Muscle of leg (tissue), 11 donors: ENCODE results near the gene SEPTIN5. TPM values are rescaled to one million over a fixed set of nuclear protein-coding genes. Genes with fewer than 3 reads are reported as not detected.
"Not testable (repeated sequence)": the region's sequence is repeated elsewhere in the genome, so short reads cannot be mapped to it uniquely, and the experiment has no call there.

Experiments used
- DNase-seq: peaks from one replicate; pipeline ENCODE4 v3.0.0; 2013
- H3K27ac ChIP-seq: one replicate; pipeline ENCODE4 v1.5.1; 2013; ENCODE audit warnings: mild to moderate bottlenecking, low read length, control low read depth
- H3K27me3 ChIP-seq: one replicate; pipeline ENCODE4 v1.6.1; 2013; ENCODE audit warnings: low read length; ENCODE audit not compliant: control insufficient read depth, insufficient read depth
- H3K36me3 ChIP-seq: one replicate; pipeline ENCODE4 v1.6.1; 2013; ENCODE audit warnings: low read length; ENCODE audit not compliant: control insufficient read depth, insufficient read depth
- H3K4me1 ChIP-seq: one replicate; pipeline ENCODE4 v1.6.1; 2013; ENCODE audit warnings: low read length; ENCODE audit not compliant: control insufficient read depth, insufficient read depth
- H3K4me3 ChIP-seq: one replicate; pipeline ENCODE4 v1.5.1; 2013; ENCODE audit warnings: low read length, control low read depth
- H3K9me3 ChIP-seq: replicated peaks from 2 replicates; pipeline ENCODE4 v1.6.1; 2013; ENCODE audit warnings: low read depth, low read length; ENCODE audit not compliant: control insufficient read depth
- WGBS: methylation state at CpG from one replicate; pipeline ENCODE4 v1.1.5; 2013; ENCODE audit warnings: missing lambda C conversion rate; ENCODE audit not compliant: insufficient coverage; 5-methylcytosine and 5-hydroxymethylcytosine counted together
- polyA plus RNA-seq, 8 donors: library from polyadenylated mRNA; unstranded; fragments of 120-200 nt; gene quantifications; one replicate each; pipeline versions ENCODE4 v1.2.1 to v1.2.3, GENCODE V29; 2013; ENCODE audit warnings: inconsistent platforms in 1 of 8, low replicate concordance in 1 of 8; ENCODE audit not compliant: insufficient read length in 8 of 8, insufficient read depth in 1 of 8
- total RNA-seq: library from RNA; stranded (reverse); fragments of 120-200 nt; gene quantifications from one replicate; pipeline ENCODE4 v1.2.4, GENCODE V29; 2013

The SEPTIN5 gene
- total and polyA plus RNA-seq, 9 donors = 67.6 to 122 (median 105) TPM

DNA sequence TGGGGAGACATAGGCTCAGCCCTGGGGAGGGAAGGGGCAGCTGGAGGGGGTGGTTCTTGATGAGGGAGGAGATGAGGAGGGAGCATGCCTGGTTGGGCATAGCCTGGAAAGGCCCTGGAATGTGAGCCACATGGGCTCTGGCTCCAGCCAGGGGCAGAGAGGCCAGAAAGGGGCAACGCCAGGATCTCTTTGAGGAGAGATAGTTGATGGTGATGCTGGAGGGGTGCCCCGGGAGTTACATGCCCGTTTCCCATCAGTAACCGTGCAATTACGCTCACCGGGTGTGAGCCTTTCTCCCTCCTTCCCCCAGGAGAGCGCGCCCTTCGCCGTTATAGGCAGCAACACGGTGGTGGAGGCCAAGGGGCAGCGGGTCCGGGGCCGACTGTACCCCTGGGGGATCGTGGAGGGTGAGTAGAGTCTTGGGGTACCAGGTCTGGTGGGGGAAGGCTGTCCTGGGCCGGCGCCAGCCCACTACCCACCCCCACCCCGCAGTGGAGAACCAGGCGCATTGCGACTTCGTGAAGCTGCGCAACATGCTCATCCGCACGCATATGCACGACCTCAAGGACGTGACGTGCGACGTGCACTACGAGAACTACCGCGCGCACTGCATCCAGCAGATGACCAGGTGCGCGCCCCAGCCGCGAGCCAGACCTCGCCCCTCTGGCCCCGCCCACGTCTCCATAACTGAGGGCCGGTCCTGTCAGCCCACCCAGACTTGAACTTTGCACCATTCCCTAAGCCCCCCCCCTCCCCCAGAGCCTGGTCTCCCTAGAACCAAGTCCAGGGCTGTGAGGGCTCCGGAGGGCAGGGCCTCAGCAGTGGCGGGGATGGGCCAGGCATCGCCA, 7.3 kb downstream of the SEPTIN5 start:
- Histone ChIP-seq H3K9me3 (no peaks in the 10 kb centered on the region), H3K36me3 (peaks cover 38% of the 10 kb centered on the region), H3K27me3 (peaks cover 58% of the 10 kb centered on the region), H3K4me1 (peaks cover 61% of the 10 kb centered on the region), H3K27ac (no peak overlapping the region), H3K4me3 (no peak overlapping the region)
- DNase-seq = no peak
- 65% methylated on average over 27 of the region's 44 CpGs for WGBS

DNA sequence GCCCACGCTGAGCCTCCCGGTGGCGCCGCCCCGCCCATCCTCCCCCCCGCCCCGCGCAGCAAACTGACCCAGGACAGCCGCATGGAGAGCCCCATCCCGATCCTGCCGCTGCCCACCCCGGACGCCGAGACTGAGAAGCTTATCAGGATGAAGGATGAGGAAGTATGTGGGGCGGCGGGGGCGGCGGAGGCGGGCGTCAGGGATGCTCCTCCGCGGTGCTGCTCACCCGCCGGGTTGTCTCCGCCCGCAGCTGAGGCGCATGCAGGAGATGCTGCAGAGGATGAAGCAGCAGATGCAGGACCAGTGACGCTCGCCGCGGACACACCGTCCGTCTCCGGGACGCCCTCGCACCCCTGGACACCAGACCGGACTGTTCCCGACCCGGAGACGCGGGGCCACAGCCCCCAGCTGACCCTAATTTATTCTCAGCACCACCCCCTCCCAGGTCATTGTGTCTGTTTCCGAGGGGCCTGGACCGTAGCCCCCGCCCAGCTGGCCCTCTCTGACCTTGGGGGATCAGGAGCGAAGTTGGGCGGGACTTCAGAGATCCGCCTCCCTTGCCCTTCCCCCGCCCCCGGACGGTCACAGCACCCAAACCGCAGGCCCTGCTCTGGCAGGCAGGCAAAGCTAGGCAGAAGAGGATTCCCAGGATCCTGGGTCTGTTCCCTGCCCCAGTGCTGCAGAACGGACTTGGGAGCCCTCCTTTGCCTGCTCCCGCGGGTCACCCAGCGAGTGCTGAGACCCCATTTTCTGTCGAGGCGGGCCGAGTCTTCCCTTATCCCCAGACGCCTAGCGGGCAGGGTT, 8.1 kb downstream of the SEPTIN5 start:
- 59% methylated on average over 33 of the region's 60 CpGs for WGBS
- Histone ChIP-seq H3K4me1 (peaks cover 53% of the 10 kb centered on the region), H3K27me3 (peaks cover 61% of the 10 kb centered on the region), H3K36me3 (peaks cover 38% of the 10 kb centered on the region), H3K9me3 (no peaks in the 10 kb centered on the region), H3K4me3 (no peak overlapping the region), H3K27ac (no peak overlapping the region)
- no peak for DNase-seq

DNA sequence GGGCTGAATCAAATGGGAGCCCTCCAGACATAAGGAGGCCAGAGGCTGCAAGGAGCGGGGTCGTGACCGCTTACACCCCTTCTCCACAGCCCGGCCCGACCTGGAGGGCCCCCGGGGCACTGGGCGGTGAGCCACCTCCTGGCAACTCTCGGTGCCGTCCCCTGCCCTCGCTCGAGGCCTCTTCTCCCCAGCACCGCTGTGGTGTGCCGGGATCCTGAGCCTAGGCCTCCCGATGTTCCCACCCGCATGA, 8.6 kb downstream of the SEPTIN5 start:
- Histone ChIP-seq H3K4me1 (peaks cover 50% of the 10 kb centered on the region), H3K36me3 (peaks cover 38% of the 10 kb centered on the region), H3K9me3 (no peaks in the 10 kb centered on the region), H3K4me3 (no peak overlapping the region), H3K27ac (no peak overlapping the region), H3K27me3 (peaks cover 63% of the 10 kb centered on the region)
- 61% methylated on average over 15 of the region's 15 CpGs for WGBS
- no peak for DNase-seq

DNA sequence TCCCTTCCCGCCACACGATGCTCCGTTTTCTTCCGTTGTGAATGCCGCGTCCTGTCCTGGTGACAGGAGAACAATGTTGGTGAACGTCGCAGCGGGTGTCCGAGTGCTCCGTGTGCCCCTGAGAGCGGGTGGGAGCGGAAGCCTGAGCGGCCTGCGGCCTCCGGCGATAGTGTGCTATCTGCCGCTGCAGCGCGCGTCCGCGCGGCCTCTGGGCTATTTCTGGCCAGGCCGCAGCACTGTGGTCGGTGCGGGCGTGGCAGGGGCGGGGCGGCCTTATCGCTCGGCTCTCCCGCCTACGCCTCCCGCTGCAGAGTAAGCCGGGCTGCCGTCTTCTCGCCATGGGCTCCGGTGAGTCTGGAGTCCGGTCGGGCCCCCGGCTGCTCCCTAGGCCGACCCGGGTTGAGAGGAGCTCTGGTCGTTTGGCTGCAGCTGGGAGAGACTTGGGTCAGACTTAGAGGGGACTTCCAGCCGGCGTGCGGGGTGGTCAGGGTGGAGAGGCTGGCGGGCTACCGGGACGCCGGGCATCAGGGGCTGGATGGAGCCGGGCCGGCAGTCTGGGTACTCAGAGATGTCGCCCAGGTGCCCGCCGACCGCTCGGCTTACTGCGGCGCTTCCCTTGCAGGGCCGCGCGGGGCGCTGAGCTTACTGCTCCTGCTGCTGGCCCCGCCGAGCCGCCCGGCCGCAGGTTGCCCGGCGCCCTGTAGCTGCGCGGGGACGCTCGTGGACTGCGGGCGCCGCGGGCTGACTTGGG, 9.1 kb downstream of the SEPTIN5 start, which contains the start of gene GP1BB:
TSS of gene GP1BB (plus strand) at position 308 of the 751 bp plus-strand sequence. CDS start at position 339, 31 bp downstream.
- H3K4me3 ChIP-seq = no peak within 1 kb of the TSS
- peaks cover 63% of the 10 kb centered on the region for H3K27me3 ChIP-seq

DNA sequence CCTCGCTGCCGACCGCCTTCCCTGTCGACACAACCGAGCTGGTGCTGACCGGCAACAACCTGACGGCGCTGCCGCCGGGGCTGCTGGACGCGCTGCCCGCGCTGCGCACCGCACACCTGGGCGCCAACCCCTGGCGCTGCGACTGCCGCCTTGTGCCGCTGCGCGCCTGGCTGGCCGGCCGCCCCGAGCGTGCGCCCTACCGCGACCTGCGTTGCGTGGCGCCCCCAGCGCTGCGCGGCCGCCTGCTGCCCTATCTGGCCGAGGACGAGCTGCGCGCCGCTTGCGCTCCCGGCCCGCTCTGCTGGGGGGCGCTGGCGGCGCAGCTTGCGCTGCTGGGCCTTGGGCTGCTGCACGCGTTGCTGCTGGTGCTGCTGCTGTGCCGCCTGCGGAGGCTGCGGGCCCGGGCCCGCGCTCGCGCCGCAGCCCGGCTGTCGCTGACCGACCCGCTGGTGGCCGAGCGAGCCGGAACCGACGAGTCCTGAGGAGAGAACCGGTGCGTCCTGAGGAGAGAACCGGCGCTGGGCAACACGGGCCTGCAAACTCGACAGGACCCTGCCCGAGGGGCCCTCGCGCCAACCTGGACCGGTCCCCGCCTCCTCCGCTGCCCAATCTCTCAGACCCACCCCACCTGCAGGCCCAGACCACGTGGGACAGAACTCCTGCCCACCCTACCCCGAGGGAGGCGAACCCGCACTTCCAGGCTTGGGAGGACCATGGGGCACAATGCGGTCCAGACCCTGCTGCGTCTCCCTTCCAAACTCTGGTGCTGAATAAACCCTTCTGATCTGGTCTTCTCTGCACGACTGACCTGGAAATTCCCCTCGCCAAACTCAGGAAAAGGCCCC, 9.9 kb downstream of the SEPTIN5 start:
- H3K4me3 ChIP-seq = no peak overlapping the region

More for the DNA sequence above, 9.1 kb downstream of the SEPTIN5 start, which contains the start of gene GP1BB:
- WGBS = 41% methylated on average over 78 of the region's 80 CpGs
- H3K4me1 ChIP-seq = peaks cover 54% of the 10 kb centered on the region
- no peak within 1 kb of the TSS for H3K27ac ChIP-seq
- H3K36me3 ChIP-seq = peaks cover 38% of the 10 kb centered on the region
- no peak for DNase-seq
- no peaks in the 10 kb centered on the region for H3K9me3 ChIP-seq

DNA sequence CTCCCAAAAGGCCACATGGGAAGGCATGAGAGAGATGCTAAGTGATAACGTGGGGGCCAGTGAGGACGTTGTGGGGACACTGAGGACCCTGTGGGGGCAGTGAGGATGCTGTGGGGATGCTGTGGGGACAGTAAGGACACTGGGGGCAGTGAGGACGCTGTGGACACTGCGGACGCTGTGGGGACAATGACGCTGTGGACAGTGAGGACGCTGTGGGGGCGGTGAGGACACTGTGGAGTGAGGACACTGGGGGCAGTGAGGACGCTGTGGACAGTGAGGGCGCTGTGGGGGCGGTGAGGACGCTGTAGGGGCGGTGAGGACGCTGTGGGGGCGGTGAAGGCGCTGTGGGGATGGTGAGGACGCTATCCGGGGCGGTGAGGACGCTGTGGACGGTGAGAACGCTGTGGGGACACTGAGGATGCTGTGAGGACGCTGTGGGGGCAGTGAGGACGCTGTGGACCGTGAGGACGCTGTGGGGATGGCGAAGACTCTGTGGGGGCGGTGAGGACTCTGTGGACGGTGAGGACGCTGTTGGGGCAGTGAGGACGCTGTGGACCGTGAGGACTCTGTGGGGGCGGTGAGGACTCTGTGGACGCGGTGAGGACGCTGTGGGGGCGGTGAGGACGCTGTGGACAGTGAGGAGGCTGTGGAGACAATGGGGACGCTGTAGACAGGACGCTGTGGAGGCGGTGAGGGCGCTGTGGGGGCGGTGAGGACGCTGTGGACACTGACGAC, 10.8 kb downstream of the SEPTIN5 start:
- Histone ChIP-seq H3K4me1 (peaks cover 46% of the 10 kb centered on the region), H3K36me3 (peaks cover 28% of the 10 kb centered on the region), H3K4me3 (no peak overlapping the region), H3K9me3 (no peaks in the 10 kb centered on the region), H3K27ac (no peak overlapping the region), H3K27me3 (peaks cover 55% of the 10 kb centered on the region)
- DNase-seq = no peak
- 71% methylated on average over 44 of the region's 45 CpGs for WGBS

More for the DNA sequence above, 9.9 kb downstream of the SEPTIN5 start:
- peaks cover 55% of the 10 kb centered on the region for H3K4me1 ChIP-seq
- H3K36me3 ChIP-seq = peaks cover 37% of the 10 kb centered on the region
- no peak overlapping the region for H3K27ac ChIP-seq
- H3K27me3 ChIP-seq = peaks cover 63% of the 10 kb centered on the region
- WGBS = 20% methylated on average over 79 of the region's 89 CpGs
- DNase-seq = no peak
- no peaks in the 10 kb centered on the region for H3K9me3 ChIP-seq

DNA sequence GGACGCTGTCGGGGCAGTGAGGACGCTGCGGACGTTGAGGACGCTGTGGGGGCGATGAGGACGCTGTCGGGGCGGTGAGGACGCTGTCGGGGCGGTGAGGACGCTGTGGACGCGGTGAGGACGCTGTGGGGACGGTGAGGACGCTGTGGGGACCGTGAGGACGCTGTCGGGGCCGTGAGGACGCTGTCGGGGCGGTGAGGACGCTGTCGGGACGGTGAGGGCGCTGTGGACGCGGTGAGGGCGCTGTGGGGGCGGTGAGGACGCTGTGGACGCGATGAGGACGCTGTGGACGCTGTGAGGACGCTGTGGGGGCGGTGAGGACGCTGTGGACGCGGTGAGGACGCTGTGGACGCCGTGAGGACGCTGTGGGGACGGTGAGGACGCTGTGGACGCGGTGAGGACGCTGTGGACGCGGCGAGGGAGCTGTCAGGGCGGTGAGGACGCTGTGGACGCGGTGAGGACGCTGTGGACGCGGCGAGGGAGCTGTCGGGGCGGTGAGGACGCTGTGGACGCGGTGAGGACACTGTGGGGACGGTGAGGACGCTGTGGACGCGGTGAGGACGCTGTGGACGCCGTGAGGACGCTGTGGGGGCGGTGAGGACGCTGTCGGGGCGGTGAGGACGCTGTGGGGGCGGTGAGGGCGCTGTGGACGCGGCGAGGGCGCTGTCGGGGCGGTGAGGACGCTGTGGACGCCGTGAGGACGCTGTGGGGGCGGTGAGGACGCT, 11.9 kb downstream of the SEPTIN5 start:
- 80% methylated on average over 96 of the region's 96 CpGs for WGBS
- DNase-seq, H3K9me3 ChIP-seq, H3K27ac ChIP-seq, H3K4me3 ChIP-seq: not testable (repeated sequence)
- Histone ChIP-seq H3K27me3 (peaks cover 47% of the 10 kb centered on the region), H3K36me3 (peaks cover 17% of the 10 kb centered on the region), H3K4me1 (peaks cover 46% of the 10 kb centered on the region)

DNA sequence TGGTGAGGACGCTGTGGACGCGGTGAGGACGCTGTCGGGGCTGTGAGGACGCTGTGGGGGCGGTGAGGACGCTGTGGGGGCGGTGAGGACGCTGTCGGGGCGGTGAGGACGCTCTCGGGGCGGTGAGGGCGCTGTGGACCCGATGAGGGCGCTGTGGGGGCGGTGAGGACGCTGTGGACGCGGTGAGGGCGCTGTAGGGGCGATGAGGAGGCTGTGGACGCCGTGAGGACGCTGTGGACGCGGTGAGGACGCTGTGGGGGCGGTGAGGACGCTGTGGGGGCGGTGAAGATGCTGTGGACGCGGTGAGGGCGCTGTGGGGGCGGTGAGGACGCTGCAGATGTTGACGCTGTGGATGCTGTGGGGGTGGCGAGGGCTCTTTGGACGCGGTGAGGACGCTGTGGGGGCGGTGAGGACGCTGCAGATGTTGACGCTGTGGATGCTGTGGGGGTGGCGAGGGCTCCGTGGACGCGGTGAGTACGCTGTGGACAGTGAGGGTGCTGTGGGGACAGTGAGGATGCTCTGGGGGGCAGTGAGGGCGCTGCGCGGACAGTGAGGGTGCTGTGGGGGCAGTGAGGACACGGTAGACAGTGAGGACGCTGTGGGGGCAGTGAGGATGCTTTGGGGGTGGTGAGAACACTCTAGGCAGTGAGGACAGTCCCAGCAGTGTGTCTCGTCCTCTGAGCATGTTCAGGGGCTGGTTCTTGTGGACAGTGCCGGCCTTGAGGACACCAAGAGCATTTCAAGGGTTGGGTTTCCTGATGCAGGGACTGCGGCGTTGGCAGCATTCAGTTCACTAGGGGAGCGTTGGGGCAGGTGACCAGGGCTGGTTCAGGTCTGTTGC, 13.2 kb downstream of the SEPTIN5 start:
- peaks cover 35% of the 10 kb centered on the region for H3K27me3 ChIP-seq
- WGBS = 48% methylated on average over 59 of the region's 61 CpGs
- DNase-seq = no peak
- H3K36me3 ChIP-seq = peaks cover 4% of the 10 kb centered on the region
- no peak overlapping the region for H3K27ac ChIP-seq
- peaks cover 39% of the 10 kb centered on the region for H3K4me1 ChIP-seq
- H3K4me3 ChIP-seq = no peak overlapping the region
- H3K9me3 ChIP-seq = no peaks in the 10 kb centered on the region
